ENCODE results near the gene RIN3. TPM values are rescaled to one million over a fixed set of nuclear protein-coding genes. Genes with fewer than 3 reads are reported as not detected.
"Not testable (repeated sequence)": the region's sequence is repeated elsewhere in the genome, so short reads cannot be mapped to it uniquely, and the experiment has no call there.

RIN3 gene
- total RNA-seq, 1 donor from 2014 or later = 18.8 TPM

- Mint-ChIP-seq H3K4me3 (ENCODE audit: unreplicated experiment) (no peak overlapping the region), H3K27me3 (ENCODE audit: low read depth) (no peaks in the 10 kb centered on the region), H3K36me3 (ENCODE audit: low read depth) (peaks cover 2% of the 10 kb centered on the region), H3K4me1 (ENCODE audit: low read depth) (peaks cover 5% of the 10 kb centered on the region), H3K9me3 (ENCODE audit: low read depth) (no peaks in the 10 kb centered on the region), H3K27ac (ENCODE audit: unreplicated experiment) (no peak overlapping the region)
- TF ChIP-seq, protein P1, sequence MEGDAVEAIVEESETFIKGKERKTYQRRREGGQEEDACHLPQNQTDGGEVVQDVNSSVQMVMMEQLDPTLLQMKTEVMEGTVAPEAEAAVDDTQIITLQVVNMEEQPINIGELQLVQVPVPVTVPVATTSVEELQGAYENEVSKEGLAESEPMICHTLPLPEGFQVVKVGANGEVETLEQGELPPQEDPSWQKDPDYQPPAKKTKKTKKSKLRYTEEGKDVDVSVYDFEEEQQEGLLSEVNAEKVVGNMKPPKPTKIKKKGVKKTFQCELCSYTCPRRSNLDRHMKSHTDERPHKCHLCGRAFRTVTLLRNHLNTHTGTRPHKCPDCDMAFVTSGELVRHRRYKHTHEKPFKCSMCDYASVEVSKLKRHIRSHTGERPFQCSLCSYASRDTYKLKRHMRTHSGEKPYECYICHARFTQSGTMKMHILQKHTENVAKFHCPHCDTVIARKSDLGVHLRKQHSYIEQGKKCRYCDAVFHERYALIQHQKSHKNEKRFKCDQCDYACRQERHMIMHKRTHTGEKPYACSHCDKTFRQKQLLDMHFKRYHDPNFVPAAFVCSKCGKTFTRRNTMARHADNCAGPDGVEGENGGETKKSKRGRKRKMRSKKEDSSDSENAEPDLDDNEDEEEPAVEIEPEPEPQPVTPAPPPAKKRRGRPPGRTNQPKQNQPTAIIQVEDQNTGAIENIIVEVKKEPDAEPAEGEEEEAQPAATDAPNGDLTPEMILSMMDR (IDR thresholded peaks at IDR 0.05) = no peak
- DNase-seq (ENCODE audit: low spot score) = peak; percentile 61
These were observed 125.3 kb downstream of the RIN3 start for GRCh38 chr14:92638904-92639303.

DNA sequence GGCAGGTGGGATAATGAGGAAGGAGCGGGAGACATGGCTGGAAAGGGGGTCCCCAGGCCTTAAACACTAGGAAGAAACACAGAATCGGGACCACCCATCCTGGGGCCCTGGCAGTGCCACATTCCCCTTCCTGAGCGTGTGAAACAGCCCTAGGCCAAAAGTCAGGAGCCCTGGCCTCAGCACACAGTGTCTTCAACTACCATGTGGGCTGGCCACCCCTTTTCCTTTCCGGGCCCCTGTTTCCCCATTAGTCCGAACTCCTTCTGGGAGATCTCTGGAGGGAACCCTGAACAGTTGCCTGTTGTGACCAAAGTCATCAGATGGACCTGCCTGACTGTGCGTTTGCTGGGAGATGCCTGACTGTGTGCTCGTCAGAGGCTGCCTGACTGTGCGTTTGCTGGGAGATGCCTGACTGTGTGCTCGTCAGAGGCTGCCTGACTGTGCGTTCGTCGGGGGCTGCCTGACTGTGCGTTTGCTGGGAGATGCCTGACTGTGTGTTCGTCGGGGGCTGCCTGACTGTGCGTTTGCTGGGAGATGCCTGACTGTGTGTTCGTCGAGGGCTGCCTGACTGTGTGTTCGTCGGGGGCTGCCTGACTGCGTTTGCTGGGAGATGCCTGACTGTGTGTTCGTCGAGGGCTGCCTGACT is 126.0 kb downstream of the RIN3 start:
- H3K36me3 Mint-ChIP-seq (ENCODE audit: low read depth); H3K4me3 Mint-ChIP-seq (ENCODE audit: unreplicated experiment); H3K27ac Mint-ChIP-seq (ENCODE audit: unreplicated experiment); H3K9me3 Mint-ChIP-seq (ENCODE audit: low read depth); H3K27me3 Mint-ChIP-seq (ENCODE audit: low read depth); H3K4me1 Mint-ChIP-seq (ENCODE audit: low read depth): not testable (repeated sequence)
- DNase-seq (ENCODE audit: low spot score) = peak; percentile 29

- H3K4me3 Mint-ChIP-seq (ENCODE audit: unreplicated experiment) = no peak overlapping the region
- H3K9me3 Mint-ChIP-seq (ENCODE audit: low read depth) = peaks cover 8% of the 10 kb centered on the region
- H3K27me3 Mint-ChIP-seq (ENCODE audit: low read depth) = no peaks in the 10 kb centered on the region
- peaks cover 5% of the 10 kb centered on the region for H3K4me1 Mint-ChIP-seq (ENCODE audit: low read depth)
- no peak overlapping the region for H3K27ac Mint-ChIP-seq (ENCODE audit: unreplicated experiment)
- H3K36me3 Mint-ChIP-seq (ENCODE audit: low read depth) = peaks cover 12% of the 10 kb centered on the region
- DNase-seq (ENCODE audit: low spot score) = no peak
- TF ChIP-seq, protein P1 (IDR thresholded peaks at IDR 0.05) = no peak
These were observed 127.7 kb downstream of the RIN3 start for GRCh38 chr14:92641306-92641705.

DNA sequence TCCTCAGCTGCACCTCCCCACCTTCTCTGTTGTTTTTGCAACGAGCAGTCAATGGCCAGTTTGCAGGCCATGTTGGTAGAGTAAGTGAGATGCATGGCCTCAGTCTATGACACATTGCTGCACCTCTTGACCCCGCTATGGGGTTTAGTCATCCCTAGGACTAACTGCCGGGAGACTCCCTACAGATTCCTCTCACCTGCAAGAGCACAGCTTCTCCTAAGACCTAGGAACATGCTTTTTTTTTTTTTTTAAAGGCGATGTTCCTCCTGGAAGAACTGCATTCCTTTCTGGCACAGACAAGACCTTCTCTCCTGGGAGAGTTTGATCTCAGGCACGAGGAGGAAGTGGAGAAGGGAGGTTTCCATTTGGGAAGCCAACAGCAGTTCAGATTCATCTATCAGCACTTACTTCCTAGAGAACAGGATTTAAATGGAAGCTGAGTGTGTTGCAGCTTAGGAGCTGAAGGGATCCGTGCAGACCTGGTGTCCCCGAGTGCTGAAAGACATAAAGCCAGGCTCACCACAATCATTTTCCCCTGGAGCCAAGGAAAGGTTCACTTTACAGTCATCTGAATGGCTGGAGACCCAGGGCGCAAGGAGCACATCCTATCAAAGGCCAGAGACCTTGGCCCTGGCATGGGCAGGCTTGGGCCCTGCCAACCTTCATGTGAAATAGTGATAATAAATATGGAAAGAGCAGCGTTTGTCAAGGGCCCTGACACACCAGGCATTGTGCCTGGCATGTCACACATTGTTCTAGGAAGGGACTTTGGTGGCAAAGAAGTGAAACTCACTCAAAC is 130.8 kb downstream of the RIN3 start:
- peaks cover 12% of the 10 kb centered on the region for H3K36me3 Mint-ChIP-seq (ENCODE audit: low read depth)
- H3K4me1 Mint-ChIP-seq (ENCODE audit: low read depth) = peaks cover 12% of the 10 kb centered on the region
- TF ChIP-seq, protein P1 (IDR thresholded peaks at IDR 0.05) = no peak
- H3K27me3 Mint-ChIP-seq (ENCODE audit: low read depth) = no peaks in the 10 kb centered on the region
- peaks cover 8% of the 10 kb centered on the region for H3K9me3 Mint-ChIP-seq (ENCODE audit: low read depth)
- no peak overlapping the region for H3K4me3 Mint-ChIP-seq (ENCODE audit: unreplicated experiment)
- no peak overlapping the region for H3K27ac Mint-ChIP-seq (ENCODE audit: unreplicated experiment)
- no peak for DNase-seq (ENCODE audit: low spot score)

DNA sequence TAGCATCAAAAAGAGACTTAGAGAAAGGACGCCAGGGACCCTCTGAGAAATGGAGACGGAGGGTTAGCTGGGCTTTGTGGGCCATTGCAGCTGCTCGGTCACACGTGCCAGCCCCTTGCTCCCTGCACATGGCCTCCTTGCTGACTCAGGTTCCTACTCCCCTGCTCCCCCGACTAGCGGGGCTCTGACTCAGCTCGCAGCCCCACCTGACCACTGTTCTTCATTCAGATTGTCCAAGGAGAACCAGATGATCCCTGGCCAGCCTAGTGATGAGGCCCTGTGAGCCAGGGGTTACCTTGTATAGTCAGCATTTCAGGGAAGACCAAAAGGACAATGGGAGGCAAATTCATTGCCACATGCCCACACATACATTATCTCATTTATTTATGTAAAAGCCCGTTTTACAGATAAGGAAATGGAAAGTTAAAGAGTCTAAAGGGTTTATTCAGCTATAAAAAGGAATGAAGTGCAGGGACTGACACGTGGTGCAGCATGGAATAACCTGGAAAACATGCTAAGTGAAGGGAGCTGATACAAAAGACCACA is 131.5 kb downstream of the RIN3 start:
- H3K27ac Mint-ChIP-seq (ENCODE audit: unreplicated experiment) = no peak overlapping the region
- H3K36me3 Mint-ChIP-seq (ENCODE audit: low read depth) = peaks cover 12% of the 10 kb centered on the region
- TF ChIP-seq, protein P1 (IDR thresholded peaks at IDR 0.05) = no peak
- H3K4me3 Mint-ChIP-seq (ENCODE audit: unreplicated experiment) = no peak overlapping the region
- no peak for DNase-seq (ENCODE audit: low spot score)
- H3K9me3 Mint-ChIP-seq (ENCODE audit: low read depth) = peaks cover 8% of the 10 kb centered on the region
- H3K4me1 Mint-ChIP-seq (ENCODE audit: low read depth) = peaks cover 12% of the 10 kb centered on the region
- H3K27me3 Mint-ChIP-seq (ENCODE audit: low read depth) = no peaks in the 10 kb centered on the region
